DMS114 treated with DMSO at 0.1 percent for 48 hours (cell line): ENCODE measurements around the gene STRBP.
"Not testable (repeated sequence)": the region's sequence is repeated elsewhere in the genome, so short reads cannot be mapped to it uniquely, and the experiment has no call there.

Experiments
- DNase-seq: peaks from one replicate; lab custom pipeline; 2025; ENCODE audit not compliant: unreplicated experiment; lab: John Stamatoyannopoulos, UW

The STRBP gene

DNA sequence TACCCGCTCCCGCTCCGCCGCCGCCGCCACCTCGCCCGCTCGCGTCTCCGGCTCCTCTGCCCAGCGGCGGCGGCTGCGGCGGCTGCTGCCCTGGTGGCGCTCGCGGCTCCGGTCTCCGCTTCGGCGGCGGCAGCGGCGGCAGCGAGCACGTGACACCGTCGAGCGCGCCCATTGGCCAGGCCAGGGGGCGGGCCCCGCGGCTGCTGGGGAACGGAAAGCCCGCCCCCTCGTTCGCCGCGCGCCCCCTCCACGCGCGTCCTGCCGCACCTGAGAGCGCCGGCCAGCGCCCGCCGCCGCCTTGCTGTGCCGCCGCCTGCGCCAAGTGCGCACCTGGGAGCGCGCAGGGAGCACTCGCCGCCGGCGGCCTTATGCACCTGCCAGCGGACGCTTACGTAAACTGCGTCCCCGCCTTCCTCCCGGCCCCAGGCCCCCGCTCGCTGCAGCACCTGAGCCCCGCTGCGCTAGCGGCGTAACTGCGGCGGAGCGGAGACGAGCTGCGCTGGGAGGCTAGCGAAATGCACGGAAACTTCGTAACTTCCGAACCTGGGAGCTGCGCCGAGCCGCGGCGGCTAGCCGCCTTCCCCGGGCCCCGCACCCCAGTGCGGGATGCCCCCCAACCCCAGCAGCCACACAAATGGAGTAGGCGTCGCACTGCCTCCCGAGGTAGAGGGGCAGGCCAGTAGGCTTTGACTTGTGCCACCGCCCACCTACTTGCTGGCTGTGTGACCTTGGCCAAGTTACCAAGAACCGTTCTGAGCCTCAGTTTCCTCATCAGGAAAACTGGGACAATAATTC, at the start of gene STRBP:
TSS of gene STRBP (minus strand) at position 122 of the 795 bp plus-strand sequence. CDS start 84,452 bp downstream, outside the sequence.
- peak; percentile 54 for DNase-seq

- no peak for DNase-seq
Measured at GRCh38 chr9:123316053-123316718, 47.8 kb upstream of the STRBP start.

DNA sequence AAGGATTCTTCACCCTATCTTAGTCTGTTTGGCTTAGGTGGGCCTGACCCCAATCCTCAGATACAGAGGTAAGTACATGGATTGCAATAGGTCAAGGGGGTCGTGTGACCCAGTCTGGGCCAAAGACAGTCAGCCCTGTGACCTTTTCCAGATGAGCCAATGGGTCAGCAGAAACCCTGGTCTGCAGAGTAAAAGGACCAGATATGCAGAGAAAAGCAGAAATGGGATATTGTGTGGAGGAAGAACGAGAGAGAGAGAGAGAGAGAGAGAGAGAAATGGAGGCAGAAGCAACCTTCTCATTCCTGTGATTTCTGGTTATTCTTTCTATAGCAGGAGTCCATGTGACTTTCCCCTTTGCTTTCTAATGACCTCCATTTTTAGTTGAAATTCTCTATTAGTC, 47.2 kb upstream of the STRBP start:
- no peak for DNase-seq

GRCh38 chr9:123314617-123315016, 46.2 kb upstream of the STRBP start:
- no peak for DNase-seq

- DNase-seq: no peak
Measured at GRCh38 chr9:123312306-123312877, 44.0 kb upstream of the STRBP start.

DNA sequence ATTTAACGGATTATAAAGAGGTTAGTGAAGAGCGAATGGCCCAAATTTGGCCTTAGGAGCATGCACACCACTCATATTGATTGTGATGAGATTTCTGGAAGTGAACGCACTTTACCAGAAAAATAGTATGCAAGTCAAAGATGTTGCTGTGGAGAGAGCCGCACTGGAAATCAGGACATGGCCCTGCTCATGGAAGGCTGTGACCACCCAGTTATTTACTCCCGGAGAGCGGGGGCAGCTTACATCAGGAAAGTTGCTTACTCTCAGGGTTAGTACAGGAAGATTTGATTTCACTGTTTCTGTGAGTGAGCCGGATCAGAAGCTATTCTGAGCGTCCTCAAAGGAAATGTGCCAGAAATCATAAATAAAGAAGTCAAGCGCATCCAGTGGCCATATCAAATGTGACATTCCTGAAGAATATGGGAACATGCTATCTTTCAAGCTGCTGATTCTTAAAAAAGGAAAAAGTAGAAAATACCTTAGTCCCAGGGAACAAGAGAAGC, 42.9 kb upstream of the STRBP start:
- no peak for DNase-seq

GRCh38 chr9:123310551-123311249, 42.3 kb upstream of the STRBP start:
- DNase-seq: no peak

DNA sequence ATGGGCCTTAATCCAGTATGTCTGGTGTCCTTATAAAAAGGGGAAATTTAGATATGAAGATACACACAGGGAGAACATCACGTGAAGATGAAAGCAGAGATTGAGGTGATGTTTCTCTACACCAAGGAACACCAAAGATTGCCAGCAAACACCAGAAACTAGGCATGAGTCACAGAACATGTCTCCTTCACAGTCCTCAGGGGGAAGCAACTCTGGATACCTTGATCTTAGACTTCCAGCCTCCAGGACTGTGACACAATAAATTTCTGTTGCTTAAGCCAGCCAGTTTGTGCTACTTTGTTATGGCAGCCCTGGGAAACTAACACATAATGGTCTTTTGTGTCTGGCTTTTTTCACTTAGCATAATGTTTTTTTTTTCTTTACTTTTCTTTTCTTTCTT, 41.2 kb upstream of the STRBP start:
- DNase-seq: no peak

DNA sequence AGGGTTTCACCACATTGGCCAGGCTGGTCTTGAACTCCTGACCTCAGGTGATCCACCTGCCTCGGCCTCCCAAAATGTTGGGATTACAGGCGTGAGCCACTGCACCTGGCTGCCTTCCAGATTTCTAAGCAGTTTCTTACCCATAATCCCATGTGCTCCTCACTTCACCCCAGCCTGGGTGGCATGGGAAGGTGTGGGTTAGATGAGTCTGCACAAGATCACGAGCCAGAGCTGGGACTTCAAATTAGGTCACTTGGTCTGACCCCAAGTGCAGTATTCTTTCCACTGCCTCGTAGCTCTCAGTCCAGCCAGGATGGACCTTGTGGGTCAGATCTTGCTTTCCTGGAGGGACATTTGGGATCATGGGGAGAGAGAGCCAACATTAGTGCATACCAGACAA, 37.5 kb upstream of the STRBP start:
- no peak for DNase-seq

- DNase-seq: no peak
Measured at GRCh38 chr9:123304340-123304691, 35.9 kb upstream of the STRBP start.

DNA sequence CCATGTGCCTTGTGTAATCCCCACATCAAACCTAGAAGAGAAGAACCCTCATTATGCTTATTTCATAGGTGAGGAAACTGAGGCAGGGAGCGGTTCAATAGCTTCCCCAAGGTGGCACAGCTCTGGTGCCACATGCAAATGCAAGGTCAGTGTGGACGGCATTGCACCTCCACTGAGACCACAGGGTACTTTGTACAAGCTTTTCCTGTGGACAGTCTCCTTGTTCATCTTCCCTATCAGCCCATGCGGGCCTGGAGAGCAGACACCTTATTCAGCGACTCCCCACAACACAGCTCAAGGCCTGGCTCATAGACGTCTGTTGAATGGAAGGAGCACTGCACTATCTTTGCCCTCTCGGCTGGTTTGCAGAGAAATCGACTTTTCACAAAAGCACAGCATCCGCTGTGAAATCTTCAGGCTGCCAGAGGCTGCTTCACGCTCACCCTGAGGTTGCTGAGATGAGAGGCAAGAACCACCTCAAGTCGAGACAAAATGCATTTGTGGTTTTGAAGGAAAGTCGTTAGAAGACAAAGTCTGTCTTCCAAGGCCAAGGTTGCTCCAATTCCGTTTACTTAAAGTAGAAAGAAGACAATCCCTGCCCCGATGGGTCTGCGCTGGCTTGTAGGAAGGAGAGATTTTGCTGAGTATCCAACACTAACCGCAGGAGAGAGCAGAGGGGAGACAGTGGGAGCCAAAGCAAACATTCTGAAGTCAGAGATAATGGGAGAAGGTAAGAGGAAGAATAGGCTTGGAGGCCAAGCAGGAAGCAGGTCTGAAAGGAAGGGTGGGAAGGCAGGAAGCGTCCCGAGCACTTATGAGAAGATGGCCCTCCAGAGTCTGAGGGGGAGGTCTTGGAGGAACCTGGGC, 34.2 kb upstream of the STRBP start:
- no peak for DNase-seq

GRCh38 chr9:123301936-123302335, 33.5 kb upstream of the STRBP start:
- not testable (repeated sequence) for DNase-seq

GRCh38 chr9:123300554-123300953, 32.2 kb upstream of the STRBP start:
- DNase-seq: no peak

- no peak for DNase-seq
Measured at GRCh38 chr9:123299558-123300126, 31.3 kb upstream of the STRBP start.

- DNase-seq: no peak
Measured at GRCh38 chr9:123296174-123296573, 27.8 kb upstream of the STRBP start.

- DNase-seq: no peak
Measured at GRCh38 chr9:123291736-123292135, 23.4 kb upstream of the STRBP start.

GRCh38 chr9:123290764-123291163, 22.4 kb upstream of the STRBP start:
- DNase-seq: no peak

- no peak for DNase-seq
Measured at GRCh38 chr9:123287639-123288038, 19.3 kb upstream of the STRBP start.

GRCh38 chr9:123286324-123286723, 17.9 kb upstream of the STRBP start:
- DNase-seq: no peak

DNA sequence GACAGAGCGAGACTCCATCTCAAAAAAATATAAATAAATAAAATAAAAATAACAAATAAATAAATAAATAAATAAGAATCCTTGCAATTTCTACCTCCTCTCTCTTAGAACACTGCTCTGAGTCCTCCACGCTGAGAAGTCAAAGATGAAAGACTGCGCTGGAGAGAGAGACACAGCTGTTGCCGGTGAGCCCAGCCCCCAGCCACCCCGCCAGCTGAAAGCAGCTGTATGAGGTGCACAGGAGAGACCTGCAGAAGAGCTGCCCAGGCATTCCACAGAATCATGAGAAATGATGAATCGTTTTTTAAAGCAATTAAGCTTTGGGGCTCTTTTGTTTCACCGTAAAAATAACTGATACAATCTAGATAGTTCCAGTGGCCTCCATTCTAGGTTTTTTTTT, 16.3 kb upstream of the STRBP start:
- no peak for DNase-seq
